Mammary epithelial cell (primary cell): ENCODE measurements around the gene PARVB.

Experiments used
- CTCF ChIP-seq, 2 donors: IDR thresholded peaks in 1 of 2; conservative IDR thresholded peaks in 1 of 2; 2 replicates each; pipeline ENCODE4 v1.5.1; 2011 to 2012; ENCODE audit warnings: inconsistent platforms in 2 of 2, low read length in 2 of 2, mild to moderate bottlenecking in 2 of 2, control low read depth in 1 of 2, low read depth in 1 of 2; ENCODE audit not compliant: insufficient read depth in 1 of 2; ENCODE audit errors: extremely low read depth in 1 of 2
- EZH2 ChIP-seq: IDR thresholded peaks from 2 replicates; pipeline ENCODE4 v1.6.1; 2012; ENCODE audit warnings: low read length, inconsistent platforms, borderline replicate concordance

GRCh38 chr22:44037519-44038375 lies 13.6 kb downstream of the PARVB start:
- no peak for TF ChIP-seq CTCF (conservative IDR thresholded peaks at IDR 0.05 in 1 of 2, IDR thresholded peaks at IDR 0.05 in 1 of 2; ENCODE audit: extremely low read depth in 1 of 2, insufficient read depth in 1 of 2, low read depth in 1 of 2, low read length in 2 of 2)
- TF ChIP-seq EZH2: no peak
